Activated CD4-positive, alpha-beta T cell treated with anti-CD3 and anti-CD28 coated beads, Interleukin-2, Interleukin-4, amounts not matched to agents 100 ng/mL and 50 ng/mL, durations not matched to agents 16 hours and 8 hours (primary cell): ENCODE results near the gene SLAMF6.
"Not testable (repeated sequence)": the region's sequence is repeated elsewhere in the genome, so short reads cannot be mapped to it uniquely, and the experiment has no call there.

Experiments
- DNase-seq: peaks from one replicate; pipeline ENCODE4 v3.0.0-alpha.2; 2020; ENCODE audit warnings: low spot score

The SLAMF6 gene

GRCh38 chr1:160542303-160542945 lies 19.4 kb upstream of the SLAMF6 start:
- DNase-seq: no peak

- DNase-seq: no peak
These were observed 18.7 kb upstream of the SLAMF6 start for GRCh38 chr1:160541622-160542302.

GRCh38 chr1:160540859-160541233 lies 17.8 kb upstream of the SLAMF6 start:
- no peak for DNase-seq

- DNase-seq: peak; percentile 71
These were observed 17.2 kb upstream of the SLAMF6 start for GRCh38 chr1:160539990-160540858.

- no peak for DNase-seq
These were observed 16.6 kb upstream of the SLAMF6 start for GRCh38 chr1:160539684-160539989.

GRCh38 chr1:160538985-160539651 lies 16.1 kb upstream of the SLAMF6 start:
- DNase-seq: no peak

- DNase-seq: no peak
These were observed 14.9 kb upstream of the SLAMF6 start for GRCh38 chr1:160537714-160538665.

GRCh38 chr1:160534823-160535605 lies 12.0 kb upstream of the SLAMF6 start:
- no peak for DNase-seq

GRCh38 chr1:160532557-160532813 lies 9.4 kb upstream of the SLAMF6 start:
- not testable (repeated sequence) for DNase-seq

- DNase-seq: not testable (repeated sequence)
These were observed 8.9 kb upstream of the SLAMF6 start for GRCh38 chr1:160531809-160532556.

- not testable (repeated sequence) for DNase-seq
These were observed 6.4 kb upstream of the SLAMF6 start for GRCh38 chr1:160529401-160529952.

- not testable (repeated sequence) for DNase-seq
These were observed 734 bp upstream of the SLAMF6 start for GRCh38 chr1:160523789-160524188.

GRCh38 chr1:160522136-160522535 lies 919 bp downstream of the SLAMF6 start:
- DNase-seq: no peak

- no peak for DNase-seq
These were observed 1.5 kb downstream of the SLAMF6 start for GRCh38 chr1:160521554-160521953.

GRCh38 chr1:160520999-160521398 lies 2.1 kb downstream of the SLAMF6 start:
- DNase-seq: peak; percentile 25

GRCh38 chr1:160520582-160520981 lies 2.5 kb downstream of the SLAMF6 start:
- no peak for DNase-seq

- DNase-seq: peak; percentile 72
These were observed 3.2 kb downstream of the SLAMF6 start for GRCh38 chr1:160519642-160520435.

- not testable (repeated sequence) for DNase-seq
These were observed 5.5 kb downstream of the SLAMF6 start for GRCh38 chr1:160517519-160517918.

GRCh38 chr1:160515908-160516307 lies 7.1 kb downstream of the SLAMF6 start:
- not testable (repeated sequence) for DNase-seq
